Parathyroid adenoma (tissue), 2 donors: ENCODE measurements around the gene RASAL3.

Experiments used
- H2AFZ ChIP-seq: fragments of 300-600 bp; sonication (generic); one replicate; pipeline ENCODE4 v1.7.0; 2017; ENCODE audit warnings: antibody characterized with exemption, mild to moderate bottlenecking
- H3K27ac ChIP-seq: fragments of 300-600 bp; sonication (generic); one replicate; pipeline ENCODE4 v1.7.0; 2017
- H3K27me3 ChIP-seq: fragments of 300-600 bp; sonication (generic); one replicate; pipeline ENCODE4 v1.7.0; 2017; ENCODE audit warnings: low read length; ENCODE audit not compliant: control insufficient read depth, insufficient read depth
- H3K36me3 ChIP-seq: fragments of 300-600 bp; sonication (generic); one replicate; pipeline ENCODE4 v1.7.0; 2017; ENCODE audit warnings: low read length; ENCODE audit not compliant: control insufficient read depth, insufficient read depth
- H3K4me1 ChIP-seq: fragments of 300-600 bp; sonication (generic); one replicate; pipeline ENCODE4 v1.7.0; 2017; ENCODE audit warnings: control low read depth
- H3K4me2 ChIP-seq: fragments of 300-600 bp; sonication (generic); one replicate; pipeline ENCODE4 v1.7.0; 2017; ENCODE audit warnings: low read length
- H3K4me3 ChIP-seq: fragments of 300-600 bp; sonication (generic); one replicate; pipeline ENCODE4 v1.7.0; 2017; ENCODE audit warnings: low read depth, low read length
- H3K79me2 ChIP-seq: fragments of 300-600 bp; sonication (generic); one replicate; pipeline ENCODE4 v1.7.0; 2017; ENCODE audit warnings: control low read depth
- H3K9ac ChIP-seq: fragments of 300-600 bp; sonication (generic); one replicate; pipeline ENCODE4 v1.7.0; 2017; ENCODE audit warnings: mild to moderate bottlenecking
- H3K9me3 ChIP-seq: fragments of 300-600 bp; sonication (generic); one replicate; pipeline ENCODE4 v1.7.0; 2017; ENCODE audit warnings: low read length; ENCODE audit not compliant: control insufficient read depth
- CTCF ChIP-seq: fragments of 300-600 bp; sonication (generic); IDR thresholded peaks from one replicate; pipeline ENCODE4 v1.7.0; 2017; ENCODE audit warnings: antibody characterized with exemption, mild to moderate bottlenecking
- donor health status: primary hyperparathyroidism.

RASAL3 gene

DNA sequence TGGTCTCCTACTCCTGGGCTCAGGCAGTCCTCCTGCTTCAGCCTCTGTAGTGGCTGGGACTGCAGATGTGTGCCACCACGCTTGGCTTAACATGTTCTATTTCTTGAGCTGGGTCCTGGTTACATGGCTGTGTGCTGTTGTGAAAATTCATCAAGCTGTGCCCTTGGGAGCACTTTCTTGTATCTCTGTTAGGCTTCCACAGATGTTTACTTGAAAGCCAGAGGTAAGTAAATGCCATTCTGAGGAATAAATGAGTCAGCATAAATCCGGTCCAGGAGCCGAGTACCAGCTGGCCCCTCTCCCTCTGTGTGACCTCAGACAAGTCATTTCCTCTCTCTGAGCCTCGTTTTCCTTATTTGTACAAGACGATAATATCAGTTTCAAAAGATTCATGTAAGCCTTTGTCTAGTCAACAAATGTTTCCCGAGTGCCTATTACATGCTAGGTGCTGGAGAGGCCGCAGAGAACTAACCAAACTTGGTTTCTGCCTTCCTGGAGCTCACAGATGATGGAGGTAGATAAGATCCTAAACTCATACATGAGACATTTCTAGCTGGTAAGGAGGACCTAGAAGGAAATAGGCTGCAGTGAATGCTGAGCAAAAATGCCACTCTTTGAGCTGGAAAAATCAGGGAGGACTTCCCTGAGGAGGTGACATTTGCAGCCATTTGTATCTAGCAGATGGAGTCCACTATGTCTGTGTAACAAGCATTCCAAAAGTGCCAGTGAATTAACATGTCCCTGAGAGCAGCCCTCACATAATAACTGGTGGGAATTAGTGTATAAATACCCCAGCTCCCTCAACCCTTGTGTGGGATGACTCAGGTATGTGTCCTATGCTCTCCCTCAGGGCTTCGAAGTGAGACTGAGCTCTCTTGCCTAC is 2.7 kb upstream of the RASAL3 start:
- Histone ChIP-seq H3K9ac (no peak overlapping the region), H3K4me3 (no peak overlapping the region)

DNA sequence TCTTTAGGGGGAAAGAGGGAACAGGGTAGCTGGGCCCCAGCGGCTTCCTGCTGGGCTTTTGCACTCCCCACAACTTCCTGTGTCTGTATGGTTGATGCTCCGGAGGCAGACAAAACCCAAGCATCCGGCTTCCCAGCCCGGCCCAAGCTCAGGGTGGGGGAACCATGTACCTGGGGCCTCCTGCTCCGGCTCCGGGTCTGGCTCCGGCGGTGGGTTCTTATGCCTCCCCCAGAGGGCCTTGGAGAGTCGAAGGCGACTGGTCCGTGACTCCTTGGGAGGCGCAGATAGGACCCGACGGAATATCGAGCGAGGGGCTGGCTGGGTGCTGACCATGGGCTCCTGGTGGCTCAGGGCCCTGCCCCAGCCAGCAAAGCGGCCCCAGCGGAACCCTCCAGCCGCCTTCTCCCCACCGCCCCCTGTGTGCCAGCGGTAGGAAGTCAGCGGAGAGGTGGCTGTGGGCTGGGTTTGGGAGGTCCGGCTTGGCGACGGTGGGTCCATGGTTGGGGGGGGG is 428 bp downstream of the RASAL3 start:
- H3K9me3 ChIP-seq: no peaks in the 10 kb centered on the region
- H3K4me2 ChIP-seq: no peak overlapping the region
- H3K27ac ChIP-seq: peak overlapping the region; percentile 24
- H3K4me1 ChIP-seq: no peaks in the 10 kb centered on the region
- H2AFZ ChIP-seq: no peak overlapping the region
- H3K27me3 ChIP-seq: no peaks in the 10 kb centered on the region
- no peaks in the 10 kb centered on the region for H3K36me3 ChIP-seq
- H3K79me2 ChIP-seq: no peaks in the 10 kb centered on the region
- no peak overlapping the region for H3K4me3 ChIP-seq
- no peak for TF ChIP-seq CTCF
- H3K9ac ChIP-seq: no peak overlapping the region

More for the DNA sequence above, 2.7 kb upstream of the RASAL3 start:
- no peak for TF ChIP-seq CTCF
- H3K79me2 ChIP-seq: no peaks in the 10 kb centered on the region
- H3K36me3 ChIP-seq: no peaks in the 10 kb centered on the region
- H3K9me3 ChIP-seq: no peaks in the 10 kb centered on the region
- no peaks in the 10 kb centered on the region for H3K27me3 ChIP-seq
- H3K4me1 ChIP-seq: no peaks in the 10 kb centered on the region
- H3K4me2 ChIP-seq: no peak overlapping the region
- no peak overlapping the region for H2AFZ ChIP-seq
- H3K27ac ChIP-seq: no peak overlapping the region

DNA sequence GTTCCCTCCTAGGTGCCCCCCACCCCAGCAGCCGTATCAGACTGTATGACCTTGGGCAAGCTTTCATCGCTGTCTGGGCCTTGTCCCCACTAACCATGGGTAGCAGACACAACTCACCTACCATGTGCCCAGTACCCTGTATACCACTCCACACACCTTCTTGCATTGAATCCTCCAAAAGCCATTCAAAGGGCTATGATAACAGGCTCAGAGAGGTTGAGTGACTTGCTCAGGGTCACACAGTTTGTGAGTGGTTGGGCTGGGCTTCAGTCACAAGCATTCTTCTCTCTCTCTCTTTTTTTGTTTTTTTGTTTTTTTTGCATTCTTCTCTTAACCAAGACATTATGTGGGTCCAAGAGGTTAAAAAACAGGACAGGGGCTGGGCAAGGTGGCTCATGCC is 2.6 kb downstream of the RASAL3 start:
- TF ChIP-seq CTCF: no peak
- no peaks in the 10 kb centered on the region for H3K4me1 ChIP-seq
- no peaks in the 10 kb centered on the region for H3K79me2 ChIP-seq
- no peak overlapping the region for H3K4me3 ChIP-seq
- no peaks in the 10 kb centered on the region for H3K36me3 ChIP-seq
- H3K27ac ChIP-seq: no peak overlapping the region
- H3K9me3 ChIP-seq: no peaks in the 10 kb centered on the region
- no peak overlapping the region for H3K9ac ChIP-seq
- no peak overlapping the region for H3K4me2 ChIP-seq
- H3K27me3 ChIP-seq: no peaks in the 10 kb centered on the region
- no peak overlapping the region for H2AFZ ChIP-seq

DNA sequence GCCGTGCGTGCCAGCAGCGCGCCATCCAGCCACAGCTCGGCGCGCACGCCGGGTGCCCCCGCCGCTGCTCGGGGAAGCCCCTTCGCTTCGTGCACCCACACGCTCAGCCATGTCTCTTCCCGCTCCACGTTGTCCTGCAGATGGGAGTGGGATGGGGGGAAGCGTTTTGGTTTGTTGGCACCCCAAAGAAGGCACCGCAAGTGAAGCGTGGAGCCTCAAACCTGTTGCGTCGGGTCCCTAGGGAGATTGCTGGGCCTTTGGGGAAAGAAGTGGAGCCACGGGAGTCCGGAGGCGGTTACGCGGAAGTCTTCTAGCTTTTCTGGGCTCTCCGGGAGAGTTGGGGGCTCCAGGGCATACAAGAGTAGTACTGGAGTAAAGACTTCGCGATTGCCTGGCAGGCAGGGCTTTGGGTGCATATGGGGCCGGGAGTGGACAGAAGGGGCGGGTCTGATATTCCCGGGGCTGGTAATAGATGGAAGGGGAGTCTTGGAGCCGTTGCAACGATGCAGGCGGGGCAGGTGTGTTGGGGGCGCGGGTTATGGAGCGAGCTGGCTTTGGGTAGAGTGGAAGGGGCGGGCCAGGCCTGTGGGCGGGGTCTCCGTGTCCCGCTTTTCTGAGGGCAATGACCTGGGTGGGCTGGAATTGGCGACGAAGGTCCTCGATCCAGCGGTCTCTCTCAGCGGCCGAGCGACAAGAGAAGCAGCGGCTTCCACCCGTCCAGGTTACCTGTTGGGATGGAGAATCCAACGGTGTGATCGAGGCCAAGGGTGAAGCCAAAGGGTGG is 6.5 kb downstream of the RASAL3 start:
- H3K4me2 ChIP-seq: peak overlapping the region; percentile 11
- H3K36me3 ChIP-seq: no peaks in the 10 kb centered on the region
- peaks cover under 1% of the 10 kb centered on the region for H3K4me1 ChIP-seq
- no peaks in the 10 kb centered on the region for H3K79me2 ChIP-seq
- H3K4me3 ChIP-seq: no peak overlapping the region
- TF ChIP-seq CTCF: no peak
- no peaks in the 10 kb centered on the region for H3K27me3 ChIP-seq
- no peak overlapping the region for H2AFZ ChIP-seq
- no peak overlapping the region for H3K27ac ChIP-seq
- H3K9ac ChIP-seq: no peak overlapping the region
- H3K9me3 ChIP-seq: no peaks in the 10 kb centered on the region
